GM18858 (cell line): Measurements from ENCODE around the gene CADPS2.
"Not testable (repeated sequence)": the region's sequence is repeated elsewhere in the genome, so short reads cannot be mapped to it uniquely, and the experiment has no call there.

Experiments used
- ATAC-seq: cut with Tn5 transposase; IDR thresholded peaks from one replicate; pipeline ENCODE4 v1.9.1; 2021; ENCODE audit not compliant: unreplicated experiment

CADPS2 gene

DNA sequence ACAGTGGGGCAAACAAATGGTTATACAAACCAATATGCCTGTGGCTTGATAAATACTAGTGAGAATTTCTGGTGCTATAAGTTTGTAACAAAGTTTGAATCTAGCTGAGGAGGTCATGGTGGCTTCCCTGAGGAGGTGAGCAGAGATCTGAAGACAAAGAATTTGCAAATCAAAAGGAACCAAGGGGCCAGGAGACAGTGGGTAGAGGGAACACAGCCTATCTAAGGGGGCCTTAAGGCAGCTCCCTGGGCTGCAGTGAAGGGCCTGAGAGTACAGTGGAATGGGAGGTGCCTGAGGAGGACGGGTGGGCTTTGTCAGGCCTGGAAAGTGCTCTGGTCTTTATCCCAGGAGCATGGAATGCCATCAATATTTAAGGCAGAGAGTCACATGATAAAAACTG is 209.1 kb downstream of the CADPS2 start:
- ATAC-seq, result no peak

GRCh38 chr7:122676466-122676865 is 209.8 kb downstream of the CADPS2 start:
- ATAC-seq, result no peak

GRCh38 chr7:122675621-122676020 is 210.6 kb downstream of the CADPS2 start:
- ATAC-seq, result no peak

DNA sequence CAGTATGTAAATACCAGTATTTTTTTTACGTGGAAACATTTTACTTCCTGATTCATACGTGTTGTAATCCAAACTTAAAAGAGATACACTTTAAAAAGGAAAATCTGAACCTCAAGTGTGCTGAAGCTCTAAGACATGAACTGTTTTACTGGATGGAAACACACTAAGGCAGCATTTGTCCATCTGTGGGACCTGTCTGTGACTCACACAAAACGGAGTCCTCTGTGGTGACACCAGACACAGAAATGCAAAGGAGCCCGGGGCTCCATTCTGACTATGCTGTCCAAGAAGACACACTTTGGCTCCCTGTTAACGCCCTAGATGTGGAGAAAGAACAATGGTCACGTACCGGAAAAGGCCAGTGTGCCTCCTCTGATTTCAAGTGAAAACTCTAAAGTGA is 211.2 kb downstream of the CADPS2 start:
- no peak for ATAC-seq

DNA sequence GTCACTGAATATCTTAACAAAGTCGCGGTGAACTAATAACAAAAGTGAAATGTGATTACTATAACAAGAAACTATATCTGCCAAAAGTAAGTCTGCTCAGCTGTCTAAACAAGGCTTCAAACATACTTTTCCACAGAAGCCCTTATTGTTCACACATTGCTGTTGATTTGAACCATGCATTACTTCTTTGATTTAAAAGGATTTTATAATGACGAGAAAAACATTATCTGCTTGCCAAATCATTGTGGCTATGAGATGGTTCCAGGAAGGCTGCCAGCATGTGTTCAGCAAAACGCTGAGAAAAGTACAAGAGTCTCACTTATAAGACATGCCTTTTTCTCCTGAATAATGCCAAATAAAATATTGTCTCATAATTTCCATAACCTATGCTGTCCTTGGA is 211.8 kb downstream of the CADPS2 start:
- ATAC-seq, result no peak

DNA sequence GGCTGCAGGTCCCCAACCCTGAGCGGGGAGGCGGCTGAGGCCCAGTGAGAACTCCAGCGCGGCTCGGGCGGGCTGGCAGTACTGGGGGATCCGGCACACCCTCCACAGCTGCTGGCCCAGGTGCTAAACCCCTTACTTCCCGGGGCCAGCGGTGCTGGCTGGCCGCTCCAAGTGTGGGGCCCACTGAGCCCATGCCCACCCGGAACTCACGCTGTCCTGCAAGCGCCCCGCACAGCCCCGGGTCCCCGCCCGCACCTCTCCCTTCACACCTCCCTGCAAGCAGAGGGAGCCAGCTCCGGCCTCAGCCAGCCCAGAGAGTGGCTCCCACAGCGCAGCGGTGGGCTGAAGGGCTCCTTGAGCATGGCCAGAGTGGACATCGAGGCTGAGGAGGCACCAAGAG is 212.3 kb downstream of the CADPS2 start:
- ATAC-seq, result no peak

- no peak for ATAC-seq
Measured at GRCh38 chr7:122672536-122672935, 213.7 kb downstream of the CADPS2 start.

- no peak for ATAC-seq
Measured at GRCh38 chr7:122663733-122664132, 222.5 kb downstream of the CADPS2 start.

DNA sequence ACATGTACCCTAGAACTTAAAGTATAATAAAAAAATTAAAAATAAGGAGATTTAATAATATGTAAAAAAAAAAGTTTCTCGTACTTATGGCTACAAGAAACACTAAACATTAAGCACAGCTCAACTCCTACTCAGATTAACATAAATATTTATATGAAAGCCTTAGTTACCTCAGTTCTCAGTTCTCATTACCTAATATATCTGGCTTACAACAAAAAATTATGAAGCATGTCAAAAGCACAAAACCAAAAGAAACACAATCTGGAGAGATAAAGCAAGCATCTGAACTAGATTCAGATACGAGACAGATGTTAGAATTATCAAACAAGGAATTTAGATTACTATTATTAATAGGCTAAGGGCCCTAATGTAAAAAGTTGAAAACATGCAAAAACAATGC is 227.4 kb downstream of the CADPS2 start:
- no peak for ATAC-seq

GRCh38 chr7:122653685-122654084 is 232.6 kb downstream of the CADPS2 start:
- no peak for ATAC-seq

DNA sequence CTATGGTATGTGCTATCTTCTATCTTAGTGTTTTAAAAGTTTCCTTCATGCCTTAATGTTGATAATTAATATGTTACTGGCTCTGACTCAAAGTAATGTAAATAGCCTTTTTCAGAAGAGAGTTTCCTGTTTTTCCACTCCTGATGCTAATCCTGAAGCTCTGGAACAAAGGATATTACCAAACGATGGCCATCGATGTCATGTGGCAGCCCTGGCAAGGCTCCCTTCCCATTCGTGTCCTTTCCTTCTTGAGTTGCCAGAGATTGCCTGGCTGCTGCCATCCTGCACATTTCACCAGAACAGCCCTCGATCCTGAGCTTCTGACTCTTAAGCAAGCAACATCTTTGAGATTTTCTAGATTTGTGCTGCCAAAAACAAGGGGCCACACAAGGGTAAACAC is 233.4 kb downstream of the CADPS2 start:
- no peak for ATAC-seq

GRCh38 chr7:122651451-122651850 is 234.8 kb downstream of the CADPS2 start:
- no peak for ATAC-seq

GRCh38 chr7:122643250-122643649 is 243.0 kb downstream of the CADPS2 start:
- no peak for ATAC-seq

- ATAC-seq, result no peak
Measured at GRCh38 chr7:122638459-122638858, 247.8 kb downstream of the CADPS2 start.

DNA sequence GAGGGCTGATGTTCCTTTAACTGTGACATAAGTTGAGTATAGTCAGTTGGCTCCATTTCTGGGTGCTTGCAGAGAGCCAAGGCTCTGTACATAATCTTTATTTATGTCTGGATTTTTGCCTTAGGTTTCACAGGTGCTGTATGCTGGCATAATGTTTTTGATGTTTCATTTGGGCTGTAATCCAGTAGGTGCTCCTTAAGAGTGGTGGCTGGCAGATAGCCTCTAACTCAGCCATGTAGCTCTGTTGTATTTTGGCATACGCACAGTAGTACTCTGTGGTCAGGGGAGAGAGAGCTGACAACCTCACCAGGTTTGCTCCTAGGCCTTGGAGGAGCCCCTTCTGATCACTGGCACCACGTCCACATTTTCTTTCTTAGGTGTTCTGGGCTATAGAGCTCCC is 248.5 kb downstream of the CADPS2 start:
- no peak for ATAC-seq

GRCh38 chr7:122635481-122635880 is 250.8 kb downstream of the CADPS2 start:
- not testable (repeated sequence) for ATAC-seq

DNA sequence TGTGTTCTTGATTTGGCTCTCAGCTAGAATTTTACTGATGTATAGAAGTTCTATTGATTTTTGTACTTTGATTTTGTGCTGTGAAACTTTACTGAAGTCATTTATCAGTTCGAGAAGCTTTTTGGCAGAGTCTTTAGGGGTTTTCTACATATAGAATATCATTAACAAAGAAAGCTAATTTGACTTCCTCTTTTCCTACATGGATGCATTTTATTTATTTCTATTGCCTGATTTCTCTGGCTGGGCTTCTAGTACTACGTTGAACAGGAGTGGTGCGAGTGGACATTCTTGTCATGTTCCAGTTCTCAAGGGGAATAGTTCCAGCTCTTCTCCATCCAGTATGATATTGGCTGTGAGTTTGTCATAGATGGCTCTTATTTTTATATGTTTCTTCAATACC is 252.8 kb downstream of the CADPS2 start:
- no peak for ATAC-seq

DNA sequence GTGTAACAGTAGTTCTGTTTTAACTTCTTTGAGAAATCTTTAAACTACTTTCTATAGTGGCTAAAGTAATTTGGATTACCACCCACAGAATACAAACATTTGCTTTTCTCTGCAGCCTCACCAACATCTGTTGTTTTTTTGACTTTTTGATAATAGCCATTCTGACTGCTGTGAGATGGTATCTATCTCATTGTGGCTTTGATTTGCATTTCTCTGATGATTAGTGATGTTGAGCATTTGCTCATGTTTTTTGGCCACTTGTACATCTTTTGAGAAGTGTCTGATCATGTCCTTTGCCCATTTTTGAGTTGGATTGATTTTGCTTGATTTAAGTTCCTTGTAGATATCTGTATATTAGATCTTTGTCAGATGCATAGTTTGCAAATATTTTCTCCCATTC is 254.0 kb downstream of the CADPS2 start:
- ATAC-seq, result no peak

- no peak for ATAC-seq
Measured at GRCh38 chr7:122629412-122629953, 256.8 kb downstream of the CADPS2 start.

DNA sequence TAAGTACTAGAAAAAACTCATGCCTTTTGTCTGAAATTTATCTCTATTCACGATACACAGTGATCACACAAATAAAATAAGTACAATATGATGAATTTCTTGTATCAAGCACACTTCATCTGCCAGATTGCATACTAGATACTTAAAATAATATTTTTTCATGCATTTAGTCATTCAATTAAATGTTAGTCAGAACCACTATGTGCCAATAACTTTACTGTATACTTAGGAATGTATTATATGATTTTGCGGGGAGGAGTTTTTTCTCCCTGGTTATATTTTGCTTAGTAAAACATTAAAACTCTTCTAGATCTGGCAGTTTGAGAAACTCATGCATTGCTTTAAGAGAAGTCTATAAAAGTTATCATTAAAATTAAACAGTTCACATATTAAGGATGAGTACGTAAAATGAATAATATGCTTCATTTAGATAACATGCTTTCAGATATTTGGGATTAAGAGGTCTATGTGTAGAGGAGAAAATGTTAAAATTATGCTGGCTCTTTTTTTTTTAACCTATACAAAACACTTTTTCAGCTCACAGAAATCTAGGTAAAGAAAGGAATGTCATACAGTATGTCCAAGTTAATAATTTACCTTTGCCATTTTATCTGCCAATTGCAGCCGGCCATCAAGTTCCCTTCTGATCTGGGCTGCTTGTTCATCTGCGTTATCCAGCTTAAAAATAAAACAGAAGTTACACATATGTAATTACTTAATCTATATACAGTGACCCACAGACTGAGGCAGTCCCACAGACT is 257.4 kb downstream of the CADPS2 start:
- no peak for ATAC-seq

DNA sequence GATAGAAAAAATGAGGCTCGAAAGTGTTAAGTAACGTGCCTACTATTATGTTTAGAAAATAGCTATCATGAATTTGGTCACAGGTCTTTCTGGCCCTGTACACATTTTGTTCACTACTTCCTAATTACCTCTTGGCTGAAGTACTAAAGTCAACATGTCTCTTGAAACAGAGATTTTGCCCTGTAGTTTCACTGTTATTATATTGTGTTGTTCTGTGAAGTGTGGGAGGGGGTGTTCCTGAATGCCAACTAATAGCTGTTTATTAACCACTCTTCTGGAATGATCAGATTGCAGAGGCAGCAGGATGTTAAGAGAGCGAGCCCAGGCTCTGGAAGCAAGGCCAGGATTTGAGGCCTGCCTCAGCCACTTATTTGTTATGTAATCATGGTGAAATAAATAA is 259.5 kb downstream of the CADPS2 start:
- ATAC-seq, result no peak

- ATAC-seq, result no peak
Measured at GRCh38 chr7:122622682-122623081, 263.6 kb downstream of the CADPS2 start.

DNA sequence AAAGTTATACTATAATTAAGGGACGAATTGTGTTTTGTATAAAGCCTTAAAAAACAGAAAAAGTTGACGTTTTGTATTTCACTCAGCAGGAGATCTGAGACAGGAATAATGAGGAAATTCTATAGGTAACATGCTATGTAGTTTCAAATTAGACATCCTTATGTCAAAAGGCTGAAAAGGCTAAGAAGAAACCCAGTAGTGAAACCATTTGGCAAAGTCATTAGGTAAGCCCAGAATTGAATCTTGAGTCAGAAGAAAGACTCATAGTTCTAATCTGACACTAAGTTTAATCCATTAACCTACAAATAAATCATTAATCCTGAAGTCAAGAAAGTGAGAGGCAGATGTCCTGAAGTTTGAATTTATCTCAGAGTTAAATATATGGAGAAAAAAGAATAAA is 266.6 kb downstream of the CADPS2 start:
- ATAC-seq, result no peak
